ENCODE data around the gene UNC5C. TPM values are rescaled to one million over a fixed set of nuclear protein-coding genes. Genes with fewer than 3 reads are reported as not detected.

Gene UNC5C
- total RNA-seq, 1 donor from 2014 or later = 0.39 TPM

- DNase-seq (ENCODE audit: low spot score) = no peak
- H3K27me3 Mint-ChIP-seq (ENCODE audit: insufficient read depth, low read depth) = peaks cover 2% of the 10 kb centered on the region
- Histone ChIP-seq H3K79me2 (ENCODE audit: low read depth) (no peaks in the 10 kb centered on the region), H3K9me3 (ENCODE audit: low read depth) (no peaks in the 10 kb centered on the region), H2AFZ (replicated peaks) (no peak overlapping the region), H3K4me2 (no peak overlapping the region), H3K36me3 (no peaks in the 10 kb centered on the region), H3K4me3 (no peak overlapping the region), H3K27ac (no peak overlapping the region), H3F3A (ENCODE audit: low read depth) (no peaks in the 10 kb centered on the region), H3K4me1 (no peaks in the 10 kb centered on the region), H3K9ac (no peak overlapping the region), H4K20me1 (ENCODE audit: low read depth) (no peaks in the 10 kb centered on the region), H3K27me3 (no peaks in the 10 kb centered on the region)
- H3K4me3 Mint-ChIP-seq = no peak overlapping the region
- no peak overlapping the region for H3K27ac Mint-ChIP-seq
- TF ChIP-seq CTCF (IDR thresholded peaks at IDR 0.05) = no peak
- no peak for TF ChIP-seq EZH2phosphoT487 (IDR thresholded peaks at IDR 0.05)
- TF ChIP-seq EZH2 (IDR thresholded peaks at IDR 0.05) = no peak
- peaks cover 6% of the 10 kb centered on the region for H3K9me3 Mint-ChIP-seq
- peaks cover 16% of the 10 kb centered on the region for H3K36me3 Mint-ChIP-seq
- peaks cover 18% of the 10 kb centered on the region for H3K4me1 Mint-ChIP-seq
Observed at GRCh38 chr4:95533254-95533653, 15.5 kb downstream of the UNC5C start.

- peaks cover 10% of the 10 kb centered on the region for H3K4me1 Mint-ChIP-seq
Observed at GRCh38 chr4:95532305-95532704, 16.5 kb downstream of the UNC5C start.

GRCh38 chr4:95531141-95531540 is 17.6 kb downstream of the UNC5C start:
- Mint-ChIP-seq H3K4me3 (no peak overlapping the region), H3K27me3 (ENCODE audit: insufficient read depth, low read depth) (peaks cover 2% of the 10 kb centered on the region), H3K27ac (no peak overlapping the region), H3K4me1 (peaks cover 10% of the 10 kb centered on the region), H3K36me3 (peaks cover 12% of the 10 kb centered on the region), H3K9me3 (peaks cover 4% of the 10 kb centered on the region)
- Histone ChIP-seq H3K27me3 (no peaks in the 10 kb centered on the region), H3K27ac (no peak overlapping the region), H4K20me1 (ENCODE audit: low read depth) (no peaks in the 10 kb centered on the region), H3K4me2 (no peak overlapping the region), H3K9me3 (ENCODE audit: low read depth) (no peaks in the 10 kb centered on the region), H3K9ac (no peak overlapping the region), H2AFZ (replicated peaks) (no peak overlapping the region), H3K4me3 (no peak overlapping the region), H3K4me1 (no peaks in the 10 kb centered on the region), H3K36me3 (no peaks in the 10 kb centered on the region), H3F3A (ENCODE audit: low read depth) (no peaks in the 10 kb centered on the region), H3K79me2 (ENCODE audit: low read depth) (no peaks in the 10 kb centered on the region)
- no peak for DNase-seq (ENCODE audit: low spot score)
- TF ChIP-seq EZH2phosphoT487 (IDR thresholded peaks at IDR 0.05) (no peak), EZH2 (IDR thresholded peaks at IDR 0.05) (no peak), CTCF (IDR thresholded peaks at IDR 0.05) (no peak)

More at GRCh38 chr4:95532305-95532704, 16.5 kb downstream of the UNC5C start:
- Histone ChIP-seq H3K4me3 (no peak overlapping the region), H3K36me3 (no peaks in the 10 kb centered on the region), H3K79me2 (ENCODE audit: low read depth) (no peaks in the 10 kb centered on the region), H3F3A (ENCODE audit: low read depth) (no peaks in the 10 kb centered on the region), H2AFZ (replicated peaks) (no peak overlapping the region), H3K9me3 (ENCODE audit: low read depth) (no peaks in the 10 kb centered on the region), H3K27ac (no peak overlapping the region), H3K4me1 (no peaks in the 10 kb centered on the region), H3K27me3 (no peaks in the 10 kb centered on the region), H3K9ac (no peak overlapping the region), H4K20me1 (ENCODE audit: low read depth) (no peaks in the 10 kb centered on the region), H3K4me2 (no peak overlapping the region)
- peaks cover 16% of the 10 kb centered on the region for H3K36me3 Mint-ChIP-seq
- peaks cover 6% of the 10 kb centered on the region for H3K9me3 Mint-ChIP-seq
- peaks cover 2% of the 10 kb centered on the region for H3K27me3 Mint-ChIP-seq (ENCODE audit: insufficient read depth, low read depth)
- no peak overlapping the region for H3K4me3 Mint-ChIP-seq
- TF ChIP-seq EZH2 (IDR thresholded peaks at IDR 0.05) = no peak
- no peak for TF ChIP-seq CTCF (IDR thresholded peaks at IDR 0.05)
- no peak for TF ChIP-seq EZH2phosphoT487 (IDR thresholded peaks at IDR 0.05)
- DNase-seq (ENCODE audit: low spot score) = no peak
- no peak overlapping the region for H3K27ac Mint-ChIP-seq

All from neural progenitor cell (in vitro differentiated cells).